ENCODE measurements around the gene KRT73.

The KRT73 gene

DNA sequence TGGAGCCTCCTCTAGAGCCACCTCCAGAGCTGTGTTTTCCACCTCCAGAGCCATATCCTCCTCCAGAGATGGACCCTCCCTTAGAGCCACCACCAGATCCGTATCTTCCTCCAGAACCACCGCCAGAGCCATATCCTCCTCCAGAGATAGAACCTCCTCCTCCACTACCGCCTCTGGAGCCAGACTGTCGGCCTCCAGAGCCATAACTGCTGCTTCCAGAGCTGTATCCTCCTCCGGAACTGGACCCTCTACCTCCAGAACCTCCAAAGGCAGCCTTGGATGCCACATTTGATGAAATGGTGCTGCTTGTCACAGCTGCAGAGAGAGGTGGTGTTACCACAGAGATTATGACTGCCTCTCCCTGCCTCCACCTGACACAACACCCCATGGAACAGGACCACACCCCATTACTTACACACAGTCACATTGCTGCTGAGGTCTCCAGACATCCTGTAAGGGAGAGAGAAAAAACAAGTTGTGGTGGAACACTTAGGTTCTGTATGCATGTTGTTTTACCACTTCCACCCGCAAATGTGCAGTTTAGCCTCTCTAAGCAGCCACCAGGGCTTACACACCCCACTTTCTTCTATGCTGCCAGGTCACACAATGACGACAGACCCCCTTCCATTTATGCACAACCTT is 26.9 kb upstream of the KRT73 start:
- DNase-seq (ENCODE audit: low spot score), result no peak

DNA sequence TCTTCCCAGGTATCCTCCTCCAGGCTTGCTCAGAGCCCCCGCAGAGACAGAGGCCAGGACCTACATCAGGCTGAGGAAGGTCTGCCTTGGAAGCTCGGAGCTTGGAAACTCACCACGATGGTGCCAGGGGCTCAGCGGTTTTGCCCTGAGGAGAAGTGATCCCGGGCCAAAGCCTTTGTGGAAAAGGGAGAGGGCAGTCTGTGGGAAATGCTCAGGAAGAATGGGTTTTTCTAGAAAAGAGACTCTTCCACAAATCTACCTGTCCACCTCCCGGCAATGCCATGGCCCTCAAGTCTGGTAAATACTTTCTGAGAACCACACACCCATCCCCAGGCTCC is 25.7 kb upstream of the KRT73 start:
- DNase-seq (ENCODE audit: low spot score), result no peak

- DNase-seq (ENCODE audit: low spot score), result no peak
Observed at GRCh38 chr12:52643233-52644077, 25.1 kb upstream of the KRT73 start.

DNA sequence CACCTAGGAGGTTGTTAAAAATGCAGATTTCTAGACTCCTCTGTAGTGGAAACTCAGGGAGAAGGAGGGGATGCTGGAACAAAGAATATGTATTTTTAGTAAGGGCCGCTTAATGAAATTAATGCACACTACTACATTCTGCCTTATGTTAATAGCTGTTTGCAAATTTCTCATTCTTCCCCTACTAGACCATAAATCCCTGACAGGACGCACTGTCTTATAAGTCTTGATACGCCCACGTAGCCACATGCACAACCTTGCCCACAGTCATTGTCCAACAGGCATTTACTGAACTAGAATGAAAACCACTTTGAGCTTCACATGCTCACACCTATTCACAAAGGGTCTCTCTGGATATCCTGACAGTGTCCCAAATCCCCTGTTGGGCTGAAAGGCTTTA is 23.1 kb upstream of the KRT73 start:
- DNase-seq (ENCODE audit: low spot score), result no peak

- no peak for DNase-seq (ENCODE audit: low spot score)
Observed at GRCh38 chr12:52637299-52637698, 18.9 kb upstream of the KRT73 start.

- DNase-seq (ENCODE audit: low spot score), result no peak
Observed at GRCh38 chr12:52636592-52637258, 18.4 kb upstream of the KRT73 start.

DNA sequence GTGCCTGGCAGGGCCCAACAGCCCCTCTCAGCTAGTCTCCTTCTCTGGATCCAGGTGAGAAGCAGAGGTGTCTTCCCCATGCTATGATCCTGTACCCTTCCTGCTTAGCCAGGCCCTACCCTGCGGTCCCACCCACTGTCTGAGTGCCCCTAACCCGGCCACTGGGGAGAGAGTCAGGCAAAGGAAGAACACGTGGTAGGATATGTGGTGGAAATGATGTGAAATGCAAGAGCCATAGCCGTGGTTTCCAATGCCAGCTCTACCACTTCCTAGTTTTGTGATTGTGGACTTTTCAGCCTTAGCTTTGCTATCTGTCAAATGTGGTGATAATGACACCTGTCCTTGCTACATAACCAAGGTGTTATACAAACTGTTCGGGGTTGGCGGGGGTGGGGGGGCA is 17.8 kb upstream of the KRT73 start:
- DNase-seq (ENCODE audit: low spot score), result no peak

DNA sequence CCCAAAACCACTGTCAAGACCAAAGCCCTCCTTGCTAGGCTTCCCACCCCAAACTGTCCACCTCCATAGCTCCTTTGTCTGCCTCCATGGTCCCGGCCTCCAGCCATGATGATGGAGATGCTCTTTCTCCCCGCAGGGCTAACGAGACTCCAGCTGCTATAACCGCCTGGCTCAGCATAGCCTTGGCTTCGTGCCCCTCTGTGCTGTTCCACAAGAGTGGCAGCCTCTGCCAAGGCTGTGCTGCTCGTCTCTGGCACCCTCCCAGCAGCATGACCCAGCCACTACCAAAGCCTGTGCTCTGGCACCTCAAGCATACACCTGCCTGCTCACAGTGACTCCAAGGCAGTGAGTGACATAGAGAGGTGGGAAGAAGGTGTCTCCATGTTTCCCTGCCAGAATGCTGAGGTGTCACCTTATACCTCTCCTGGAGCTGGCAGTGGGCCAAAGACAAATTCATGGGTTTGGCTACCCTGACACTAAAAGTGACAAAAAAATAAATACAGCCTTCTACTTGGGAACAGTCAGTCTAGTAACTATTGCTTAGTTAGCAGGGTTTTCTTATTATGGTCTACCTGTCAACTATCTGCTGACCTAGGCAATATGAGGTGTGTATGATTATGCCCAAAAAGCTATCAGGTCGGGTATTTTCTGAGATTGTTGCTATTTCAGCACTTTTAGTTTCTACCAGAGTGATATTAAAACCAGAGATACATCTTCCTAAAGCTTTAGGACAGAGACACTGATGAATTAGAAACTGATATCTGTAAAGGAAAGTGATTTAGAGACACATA is 16.1 kb upstream of the KRT73 start:
- peak; percentile 47 for DNase-seq (ENCODE audit: low spot score)

DNA sequence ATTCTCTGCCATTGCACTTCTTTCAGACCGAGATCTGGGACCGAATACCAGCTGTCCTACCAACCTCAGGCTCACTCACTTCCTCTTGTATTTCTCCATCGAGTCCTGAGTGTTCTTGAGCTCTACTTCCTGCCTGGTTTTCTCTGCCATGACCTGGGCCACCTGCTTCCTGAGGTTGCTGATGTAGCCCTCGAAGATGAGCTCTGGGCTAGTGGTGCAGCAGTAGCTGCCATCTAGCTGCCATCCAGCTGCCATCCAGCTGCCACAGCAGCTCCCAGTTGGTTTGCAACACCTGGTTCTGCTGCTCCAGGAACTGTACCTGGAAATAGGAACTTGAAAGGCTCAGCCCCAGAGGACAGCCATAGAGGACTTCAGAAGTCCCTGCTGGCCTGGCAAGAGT is 15.0 kb upstream of the KRT73 start:
- no peak for DNase-seq (ENCODE audit: low spot score)

- no peak for DNase-seq (ENCODE audit: low spot score)
Observed at GRCh38 chr12:52632656-52633055, 14.3 kb upstream of the KRT73 start.

DNA sequence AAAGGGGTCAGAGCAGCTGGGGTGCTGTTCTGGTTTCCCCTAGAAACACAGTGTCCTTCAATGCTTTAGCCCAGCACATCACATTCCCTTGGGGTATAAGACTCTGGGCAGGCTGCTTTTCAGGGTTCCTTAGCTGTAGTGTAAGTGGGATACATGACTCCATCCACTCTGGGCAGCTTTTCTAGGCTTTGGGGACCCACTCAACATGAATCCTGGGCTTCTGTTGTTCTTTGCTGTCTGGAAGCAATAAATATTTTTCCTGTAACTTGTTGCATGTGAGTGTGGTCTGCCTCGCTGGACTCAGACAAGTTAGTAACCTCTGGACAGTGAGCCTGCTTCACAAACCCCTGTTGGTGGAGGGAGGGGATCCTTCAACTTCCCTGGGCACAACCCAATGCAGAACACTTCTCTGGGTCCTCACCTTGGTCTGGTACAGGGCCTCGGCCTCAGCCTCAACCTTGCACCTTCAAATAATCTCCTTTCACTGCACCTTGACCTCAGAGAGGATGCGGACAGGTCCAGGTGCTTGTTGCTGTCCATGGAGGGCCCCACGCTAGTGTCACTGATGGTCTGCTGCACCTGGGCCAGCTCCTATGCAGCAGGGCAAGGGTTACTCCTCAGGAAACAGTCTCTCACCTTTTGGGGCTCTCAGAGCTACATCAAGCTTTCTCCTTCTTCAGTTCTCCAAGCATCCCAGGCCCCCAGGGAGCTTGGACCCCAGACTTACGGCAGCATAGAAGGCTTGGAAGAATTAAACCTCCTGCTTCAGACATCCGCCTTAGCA is 13.5 kb upstream of the KRT73 start:
- DNase-seq (ENCODE audit: low spot score), result no peak

- DNase-seq (ENCODE audit: low spot score), result no peak
Observed at GRCh38 chr12:52631264-52631663, 12.9 kb upstream of the KRT73 start.

DNA sequence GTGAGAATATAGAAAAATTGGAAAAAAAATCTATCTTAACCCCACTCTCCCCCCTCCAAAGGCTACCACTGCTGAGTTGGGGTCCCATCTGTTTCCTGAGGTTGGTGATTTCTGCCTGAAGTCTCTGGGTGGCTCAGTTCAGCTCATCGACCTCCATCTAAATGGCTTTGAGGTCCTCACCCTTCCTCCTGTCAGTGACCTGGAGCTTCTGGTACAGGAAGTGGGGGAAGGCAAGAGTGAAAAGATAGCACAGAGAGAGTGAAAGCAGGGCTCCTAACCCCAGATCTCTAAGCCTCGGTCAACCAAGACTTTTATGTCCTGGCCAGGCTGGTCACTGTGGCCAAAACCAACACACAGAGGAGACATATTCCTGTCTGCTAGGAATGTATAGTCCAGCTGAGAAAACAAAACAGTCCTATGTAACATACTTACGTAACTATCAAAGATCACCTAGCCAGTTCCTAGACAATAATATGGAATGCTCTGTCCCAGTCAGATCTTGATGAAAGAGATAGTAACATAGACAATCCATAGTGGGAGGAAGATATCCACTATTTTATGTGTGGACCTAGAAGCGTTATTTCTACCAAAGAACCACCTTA is 12.3 kb upstream of the KRT73 start:
- no peak for DNase-seq (ENCODE audit: low spot score)

DNA sequence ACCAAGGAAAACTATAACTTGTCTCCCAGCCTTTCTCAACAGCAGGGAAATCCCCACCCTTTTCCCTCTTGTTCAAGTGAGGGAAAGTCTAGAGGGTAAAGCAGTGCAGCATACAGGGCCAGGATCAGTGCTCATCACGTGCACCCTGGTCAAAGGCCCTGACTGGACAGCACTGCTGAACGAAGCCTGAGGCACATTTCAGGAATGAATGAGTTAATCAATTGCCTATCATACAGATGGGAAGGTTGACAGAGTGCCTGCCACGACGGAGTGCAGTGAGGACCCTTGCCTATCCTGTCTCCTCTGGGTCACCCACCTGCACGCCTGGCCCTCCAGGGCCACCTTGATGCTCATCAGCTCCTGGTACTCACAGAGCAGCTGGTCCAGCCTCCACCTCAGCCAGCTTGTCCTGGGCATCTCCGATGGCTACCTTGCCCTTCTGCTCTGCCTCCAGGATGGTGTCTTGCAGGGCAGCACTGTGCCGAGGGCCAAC is 11.7 kb upstream of the KRT73 start:
- no peak for DNase-seq (ENCODE audit: low spot score)

GRCh38 chr12:52629281-52630007 is 11.1 kb upstream of the KRT73 start:
- no peak for DNase-seq (ENCODE audit: low spot score)

GRCh38 chr12:52628841-52629240 is 10.5 kb upstream of the KRT73 start:
- DNase-seq (ENCODE audit: low spot score), result no peak

- no peak for DNase-seq (ENCODE audit: low spot score)
Observed at GRCh38 chr12:52628111-52628507, 9.8 kb upstream of the KRT73 start.

DNA sequence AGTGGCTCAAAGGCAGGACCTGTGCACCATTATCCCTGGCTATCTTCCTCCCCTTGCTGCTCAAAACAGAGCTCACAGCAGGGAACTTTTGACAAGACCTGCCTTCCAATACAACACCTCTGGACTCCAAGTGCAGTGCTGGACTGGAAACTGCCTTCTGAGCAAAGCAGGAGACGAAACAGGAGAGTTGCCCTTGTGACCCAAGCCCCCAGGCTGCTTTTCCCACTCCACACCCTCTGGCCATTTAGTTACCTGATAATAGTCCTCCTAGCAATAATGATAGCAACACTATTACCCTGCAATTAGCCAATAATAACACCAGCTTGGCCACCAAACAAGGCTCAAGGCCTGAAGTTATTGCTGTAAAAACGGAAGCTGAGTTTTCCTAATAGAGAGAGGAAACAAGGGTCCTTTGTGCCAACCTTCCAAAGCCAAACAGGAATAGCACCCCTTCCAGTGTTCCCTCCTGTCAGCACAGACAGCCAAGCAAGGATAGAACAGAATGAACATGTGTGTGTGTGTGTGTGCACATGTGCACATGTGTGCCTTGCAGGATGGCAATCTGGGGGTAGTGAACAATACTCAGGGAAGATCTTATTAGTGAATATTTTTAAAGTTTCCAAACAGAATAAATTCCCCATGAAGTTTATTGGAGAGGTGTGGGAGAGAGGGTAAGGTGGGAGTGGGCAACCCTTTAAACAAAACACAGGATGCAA is 9.2 kb upstream of the KRT73 start:
- DNase-seq (ENCODE audit: low spot score), result no peak

DNA sequence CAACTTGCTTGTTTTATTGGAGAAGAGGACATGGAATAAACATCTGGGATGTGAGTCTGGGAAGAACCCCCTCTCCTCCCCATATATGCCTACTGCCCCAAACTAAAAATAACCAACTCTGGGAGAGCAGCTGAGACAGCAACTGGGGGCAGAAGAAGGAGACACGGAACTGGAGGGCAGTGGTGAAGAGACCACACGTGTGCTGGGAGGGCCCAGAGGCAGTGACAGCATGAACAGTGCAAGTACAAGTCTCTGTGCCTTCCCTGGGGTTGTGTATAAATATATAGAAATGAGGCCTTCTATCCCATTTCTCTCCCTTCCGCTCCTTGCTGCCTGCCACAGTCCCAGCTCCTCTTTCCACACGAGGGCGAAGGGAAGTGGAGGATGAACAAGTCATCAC is 4.0 kb upstream of the KRT73 start:
- DNase-seq (ENCODE audit: low spot score), result no peak

- DNase-seq (ENCODE audit: low spot score), result no peak
Observed at GRCh38 chr12:52618866-52619265, 507 bp upstream of the KRT73 start.
